Activated CD8-positive, alpha-beta memory T cell treated with anti-CD3 and anti-CD28 coated beads, Interleukin-2, amount 10 ng/mL, durations not matched to agents 7 days and 5 days (primary cell): ENCODE data around the gene ALPL. TPM values are rescaled to one million over a fixed set of nuclear protein-coding genes. Genes with fewer than 3 reads are reported as not detected.
A peak's percentile ranks its signal among the peaks of the same experiment; 100 is the strongest.

Source experiments
- ATAC-seq: fragments of 150-1000 bp; cut with Tn5 transposase; one replicate; pipeline ENCODE4 v1.10.0; 2021; ENCODE audit warnings: moderate library complexity
- CTCF ChIA-PET: fragments of 350-600 bp; sonication (Branson Sonifier 250); formaldehyde crosslinking; loops from one replicate; lab custom pipeline; 2021; ENCODE audit warnings: antibody characterized with exemption; lab: Charles Lee
- DNase-seq: peaks from one replicate; pipeline ENCODE4 v3.0.0-alpha.2; 2020
- H3K27ac Mint-ChIP-seq: one replicate; pipeline ENCODE4 v1.8.0; 2021; ENCODE audit warnings: mild to moderate bottlenecking, mixed read lengths
- H3K27me3 Mint-ChIP-seq: one replicate; pipeline ENCODE4 v1.8.0; 2021; ENCODE audit warnings: mixed read lengths
- H3K36me3 Mint-ChIP-seq: one replicate; pipeline ENCODE4 v1.8.0; 2021; ENCODE audit warnings: mild to moderate bottlenecking, mixed read lengths
- H3K4me1 Mint-ChIP-seq: one replicate; pipeline ENCODE4 v1.8.0; 2021; ENCODE audit warnings: mixed read lengths
- H3K4me3 Mint-ChIP-seq: one replicate; pipeline ENCODE4 v1.8.0; 2021; ENCODE audit warnings: mild to moderate bottlenecking, moderate library complexity, mixed read lengths
- H3K9me3 Mint-ChIP-seq: one replicate; pipeline ENCODE4 v1.8.0; 2022; ENCODE audit warnings: low read depth, mixed read lengths
- total RNA-seq, 2 experiments: library from RNA; stranded (reverse); gene quantifications; one replicate each; pipeline ENCODE4 v1.2.3, GENCODE V29; 2021

ALPL gene
- total RNA-seq, 2 experiments from 2014 or later = not detected

GRCh38 chr1:21601278-21602048 is 92.2 kb downstream of the ALPL start:
- H3K9me3 Mint-ChIP-seq = no peaks in the 10 kb centered on the region
- DNase-seq (no peak), ATAC-seq (no peak)
- no peaks in the 10 kb centered on the region for H3K4me1 Mint-ChIP-seq
- no peak overlapping the region for H3K4me3 Mint-ChIP-seq
- no peaks in the 10 kb centered on the region for H3K27me3 Mint-ChIP-seq
- CTCF ChIA-PET = no interaction called here
- no peaks in the 10 kb centered on the region for H3K36me3 Mint-ChIP-seq
- no peak overlapping the region for H3K27ac Mint-ChIP-seq

GRCh38 chr1:21603177-21604138 is 94.2 kb downstream of the ALPL start:
- DNase-seq (no peak), ATAC-seq (no peak)
- Mint-ChIP-seq H3K27me3 (no peaks in the 10 kb centered on the region), H3K4me3 (no peak overlapping the region), H3K9me3 (no peaks in the 10 kb centered on the region), H3K27ac (no peak overlapping the region), H3K4me1 (peaks cover 8% of the 10 kb centered on the region), H3K36me3 (no peaks in the 10 kb centered on the region)
- CTCF ChIA-PET = no interaction called here

GRCh38 chr1:21604208-21604957 is 95.2 kb downstream of the ALPL start:
- Mint-ChIP-seq H3K27me3 (no peaks in the 10 kb centered on the region), H3K36me3 (no peaks in the 10 kb centered on the region), H3K4me3 (no peak overlapping the region), H3K27ac (no peak overlapping the region), H3K9me3 (no peaks in the 10 kb centered on the region), H3K4me1 (peaks cover 8% of the 10 kb centered on the region)
- no peak for DNase-seq
- ATAC-seq = no peak
- CTCF ChIA-PET = no interaction called here

- CTCF ChIA-PET = no interaction called here
- DNase-seq (no peak), ATAC-seq (no peak)
- Mint-ChIP-seq H3K4me1 (peaks cover 8% of the 10 kb centered on the region), H3K36me3 (no peaks in the 10 kb centered on the region), H3K9me3 (no peaks in the 10 kb centered on the region), H3K27ac (no peak overlapping the region), H3K27me3 (no peaks in the 10 kb centered on the region), H3K4me3 (no peak overlapping the region)
Measured at GRCh38 chr1:21605012-21605715, 95.9 kb downstream of the ALPL start.

- DNase-seq (no peak), ATAC-seq (no peak)
- peaks cover 8% of the 10 kb centered on the region for H3K4me1 Mint-ChIP-seq
- no peaks in the 10 kb centered on the region for H3K27me3 Mint-ChIP-seq
- no peaks in the 10 kb centered on the region for H3K36me3 Mint-ChIP-seq
- no peak overlapping the region for H3K4me3 Mint-ChIP-seq
- no peaks in the 10 kb centered on the region for H3K9me3 Mint-ChIP-seq
- H3K27ac Mint-ChIP-seq = no peak overlapping the region
- CTCF ChIA-PET = interaction anchor here (1.1 kb wide), 1 partner anchor 16 kb away, joined by 3 read pairs; no protein-coding TSS in a partner anchor
Measured at GRCh38 chr1:21605964-21606705, 96.9 kb downstream of the ALPL start.

GRCh38 chr1:21607549-21608529 is 98.6 kb downstream of the ALPL start:
- no peak overlapping the region for H3K27ac Mint-ChIP-seq
- peak; percentile 80 for ATAC-seq
- peak; percentile 73 for DNase-seq
- H3K9me3 Mint-ChIP-seq = no peaks in the 10 kb centered on the region
- peaks cover 8% of the 10 kb centered on the region for H3K4me1 Mint-ChIP-seq
- CTCF ChIA-PET = no interaction called here
- H3K27me3 Mint-ChIP-seq = no peaks in the 10 kb centered on the region
- H3K36me3 Mint-ChIP-seq = no peaks in the 10 kb centered on the region
- no peak overlapping the region for H3K4me3 Mint-ChIP-seq

- Mint-ChIP-seq H3K27me3 (no peaks in the 10 kb centered on the region), H3K4me3 (no peak overlapping the region), H3K27ac (no peak overlapping the region), H3K9me3 (no peaks in the 10 kb centered on the region), H3K4me1 (peaks cover 8% of the 10 kb centered on the region), H3K36me3 (no peaks in the 10 kb centered on the region)
- DNase-seq = no peak
- CTCF ChIA-PET = no interaction called here
- no peak for ATAC-seq
Measured at GRCh38 chr1:21608798-21609197, 99.6 kb downstream of the ALPL start.

- Mint-ChIP-seq H3K27ac (no peak overlapping the region), H3K4me1 (peaks cover 8% of the 10 kb centered on the region), H3K36me3 (no peaks in the 10 kb centered on the region), H3K9me3 (no peaks in the 10 kb centered on the region), H3K4me3 (no peak overlapping the region), H3K27me3 (no peaks in the 10 kb centered on the region)
- ATAC-seq (no peak), DNase-seq (no peak)
- CTCF ChIA-PET = no interaction called here
Measured at GRCh38 chr1:21610027-21610426, 100.8 kb downstream of the ALPL start.

GRCh38 chr1:21610989-21611785 is 102.0 kb downstream of the ALPL start:
- Mint-ChIP-seq H3K36me3 (no peaks in the 10 kb centered on the region), H3K4me1 (peaks cover 8% of the 10 kb centered on the region), H3K4me3 (no peak overlapping the region), H3K27me3 (no peaks in the 10 kb centered on the region), H3K27ac (no peak overlapping the region), H3K9me3 (no peaks in the 10 kb centered on the region)
- CTCF ChIA-PET = interaction anchor here (0.9 kb wide), 1 partner anchor 15 kb away, joined by 3 read pairs; no protein-coding TSS in a partner anchor
- ATAC-seq (no peak), DNase-seq (no peak)

GRCh38 chr1:21612057-21612456 is 102.8 kb downstream of the ALPL start:
- H3K4me1 Mint-ChIP-seq = peaks cover 8% of the 10 kb centered on the region
- H3K27ac Mint-ChIP-seq = no peak overlapping the region
- no peaks in the 10 kb centered on the region for H3K36me3 Mint-ChIP-seq
- CTCF ChIA-PET = no interaction called here
- no peaks in the 10 kb centered on the region for H3K27me3 Mint-ChIP-seq
- H3K4me3 Mint-ChIP-seq = no peak overlapping the region
- ATAC-seq (no peak), DNase-seq (no peak)
- no peaks in the 10 kb centered on the region for H3K9me3 Mint-ChIP-seq
